K562 (cell line): ENCODE data around the gene SNPH. TPM values are rescaled to one million over a fixed set of nuclear protein-coding genes. Genes with fewer than 3 reads are reported as not detected.

ENCODE experiments used
- ATAC-seq: fragments of 200-7000 bp; cut with Tn5 transposase; 3 replicates; pipeline ENCODE4 v1.9.1; 2020; ENCODE audit warnings: moderate library complexity
- BruUV-seq: library from RNA; stranded (reverse); fragments of 400-500 nt; replicated peaks from 2 replicates; lab custom pipeline; 2021; lab: Mats Ljungman, UMichigan
- CTCF ChIA-PET: fragments of 300-600 bp; formaldehyde crosslinking; extraction: SDS; loops from one replicate; lab custom pipeline; 2021; ENCODE audit warnings: low intra/inter-chr PET ratio; lab: Yijun Ruan, JAX
- POLR2A ChIA-PET: fragments of 300-600, 350-650 bp; sonication (Branson Sonifier 250); formaldehyde crosslinking; extraction: SDS; loops from one replicate; lab custom pipeline; 2021; ENCODE audit warnings: antibody characterized with exemption, inconsistent platforms; lab: Yijun Ruan, JAX
- DNase-seq, 4 experiments: peaks; one replicate each; pipeline versions ENCODE4 v3.0.0 to v3.0.0-alpha.2; 2011 to 2018; ENCODE audit warnings: low spot score in 3 of 4, mixed read lengths in 3 of 4; ENCODE audit errors: extremely low read depth in 1 of 4
- FAIRE-seq: peaks from 2 replicates; lab custom pipeline; 2011; peaks lifted over from hg19 to GRCh38; lab: Jason Lieb, UNC
- H2AFZ ChIP-seq: 2 replicates; pipeline ENCODE4 v1.6.0; 2011; ENCODE audit warnings: low read depth, low read length, control low read depth, inconsistent platforms
- H3K27ac ChIP-seq: fragments of 200-600 bp; 3 replicates; pipeline ENCODE4 v1.8.0; 2011; ENCODE audit warnings: low read depth, mild to moderate bottlenecking, control low read depth, inconsistent platforms, low read length, moderate library complexity, mixed read lengths; ENCODE audit errors: extremely low read depth
- H3K27me3 ChIP-seq, 2 experiments: fragments of 300-600 bp in 1 of 2; 2 replicates in 1 of 2; 3 replicates in 1 of 2; pipeline versions ENCODE4 v1.6.0 to v1.8.0; 2011; ENCODE audit warnings: inconsistent platforms in 2 of 2, low read length in 2 of 2, mild to moderate bottlenecking in 1 of 2, mixed read lengths in 1 of 2, moderate library complexity in 1 of 2; ENCODE audit not compliant: control insufficient read depth in 2 of 2, insufficient read depth in 2 of 2
- H3K36me3 ChIP-seq: fragments of 300-600 bp; 3 replicates; pipeline ENCODE4 v1.8.0; 2011; ENCODE audit warnings: mild to moderate bottlenecking, low read length, inconsistent platforms; ENCODE audit not compliant: control insufficient read depth, insufficient read depth
- H3K4me1 ChIP-seq, 2 experiments: fragments of 200-600 bp in 1 of 2; replicated peaks in 1 of 2; 2 replicates in 1 of 2; 3 replicates in 1 of 2; pipeline versions ENCODE4 v1.5.1 to v1.8.0; 2011; ENCODE audit warnings: inconsistent platforms in 2 of 2, low read length in 2 of 2, mild to moderate bottlenecking in 1 of 2, mixed read lengths in 1 of 2, moderate library complexity in 1 of 2; ENCODE audit not compliant: control insufficient read depth in 2 of 2, insufficient read depth in 2 of 2
- H3K4me2 ChIP-seq: 2 replicates; pipeline ENCODE4 v1.6.1; 2011; ENCODE audit warnings: low read length, control low read depth, inconsistent platforms, mixed read lengths; ENCODE audit not compliant: insufficient read depth
- H3K4me3 ChIP-seq: fragments of 200-600 bp; sonication (generic), shearing (Covaris generic); 2 replicates; pipeline ENCODE4 v1.5.1; 2016; ENCODE audit warnings: control low read depth, inconsistent platforms
- H3K79me2 ChIP-seq: fragments of 200-600 bp; 3 replicates; pipeline ENCODE4 v1.8.0; 2011; ENCODE audit warnings: low read length, inconsistent platforms; ENCODE audit not compliant: control insufficient read depth, insufficient read depth
- H3K9ac ChIP-seq, 2 experiments: 2 replicates each; pipeline versions ENCODE4 v1.6.0 to v1.6.1; 2011; ENCODE audit warnings: low read depth in 2 of 2, low read length in 2 of 2, control low read depth in 1 of 2, inconsistent platforms in 1 of 2, mild to moderate bottlenecking in 1 of 2, mixed read lengths in 1 of 2; ENCODE audit not compliant: insufficient read depth in 1 of 2
- H3K9me1 ChIP-seq: one replicate; pipeline ENCODE4 v1.6.0; 2011; ENCODE audit warnings: inconsistent platforms, mild to moderate bottlenecking, low read length, moderate library complexity; ENCODE audit not compliant: control insufficient read depth, insufficient read depth
- H3K9me3 ChIP-seq: replicated peaks from 2 replicates; pipeline ENCODE4 v1.5.1; 2011; ENCODE audit warnings: low read depth, low read length, inconsistent platforms; ENCODE audit not compliant: control insufficient read depth, insufficient read depth
- H4K20me1 ChIP-seq: replicated peaks from 2 replicates; pipeline ENCODE4 v1.6.1; 2011; ENCODE audit warnings: low read length, inconsistent platforms, mixed read lengths; ENCODE audit not compliant: control insufficient read depth, insufficient read depth
- CAMTA2 ChIP-seq: fragments of 250-450 bp; sonication (Bioruptor Pico); conservative IDR thresholded peaks from 2 replicates; pipeline ENCODE4 v1.5.1; 2022
- CREB1 ChIP-seq, 2 experiments: sonication (generic) in 1 of 2; formaldehyde crosslinking in 1 of 2; IDR thresholded peaks; 2 replicates each; pipeline versions ENCODE4 v1.6.1 to v1.8.0; 2012 to 2022; ENCODE audit warnings: inconsistent platforms in 1 of 2, mild to moderate bottlenecking in 1 of 2, missing genetic modification reagents in 1 of 2, moderate library complexity in 1 of 2
- GTF2F1 ChIP-seq: IDR thresholded peaks from 2 replicates; pipeline ENCODE4 v1.6.1; 2011; ENCODE audit warnings: low read depth, low read length, improper control_type of control experiment
- L3MBTL2 ChIP-seq: fragments of 450-650 bp; IDR thresholded peaks from 2 replicates; pipeline ENCODE4 v1.6.1; 2016; ENCODE audit warnings: mild to moderate bottlenecking, moderate library complexity
- SP1 ChIP-seq: sonication (generic); formaldehyde crosslinking; IDR thresholded peaks from 2 replicates; pipeline ENCODE4 v1.8.1; 2022; ENCODE audit warnings: mild to moderate bottlenecking, missing genetic modification reagents
- TFAP4 ChIP-seq: sonication (generic); formaldehyde crosslinking; IDR thresholded peaks from 2 replicates; pipeline ENCODE4 v1.8.0; 2022; ENCODE audit warnings: missing genetic modification reagents, mild to moderate bottlenecking, moderate library complexity, borderline replicate concordance
- ZBTB11 ChIP-seq, 3 experiments: fragments of 200-800 bp in 1 of 3; fragments of 250-450 bp in 1 of 3; fragments of 450-650 bp in 1 of 3; sonication (Bioruptor Pico) in 1 of 3; sonication (Bioruptor generic) in 1 of 3; formaldehyde crosslinking in 1 of 3; IDR thresholded peaks; 2 replicates each; pipeline versions ENCODE4 v1.6.1 to v1.8.0; 2016 to 2022; ENCODE audit warnings: mild to moderate bottlenecking in 2 of 3, missing genetic modification characterization in 2 of 3, missing compliant biosample characterization in 1 of 3, moderate library complexity in 1 of 3
- ZBTB7A ChIP-seq: IDR thresholded peaks from 2 replicates; pipeline ENCODE4 v1.6.1; 2011; ENCODE audit warnings: low read depth, mild to moderate bottlenecking, low read length, moderate library complexity, borderline replicate concordance; ENCODE audit not compliant: control insufficient read depth
- ZEB2 ChIP-seq: fragments of 450-650 bp; IDR thresholded peaks from 2 replicates; pipeline ENCODE4 v1.6.1; 2016
- ZNF197 ChIP-seq: fragments of 200-800 bp; sonication (Bioruptor generic); IDR thresholded peaks from 2 replicates; pipeline ENCODE4 v1.6.1; 2016; ENCODE audit warnings: low read depth, missing genetic modification characterization, missing compliant biosample characterization
- WGBS: fragments of 100-300 bp; shearing (Covaris generic); methylation state at CpG from one replicate; pipeline ENCODE4 v1.1.6; 2016; ENCODE audit warnings: low coverage, mixed read lengths; ENCODE audit not compliant: insufficient coverage; ENCODE audit errors: missing lambda C conversion rate; 5-methylcytosine and 5-hydroxymethylcytosine counted together
- in situ Hi-C: fragments of 300-500 bp; cut with MboI; formaldehyde crosslinking; loops from 4 replicates; pipeline ENCODE4 v1.15.0; 2018; ENCODE audit warnings: inconsistent platforms, mixed read lengths
- intact Hi-C: fragments of 100-400 bp; cut with micrococcal nuclease; formaldehyde crosslinking; loops from 2 replicates; pipeline ENCODE4 v1.14.2; 2022
- polyA plus RNA-seq, 8 experiments: library from polyadenylated mRNA; depleted of rRNA in 4 of 8; stranded (reverse) in 5 of 8; unstranded in 3 of 8; fragments of >200 nt; fragmentation: Nextera tagmentation in 2 of 8; fragmentation: Illumina TruSeq in 1 of 8; extraction: Ambion mirVana in 2 of 8; extraction: Trizol in 1 of 8; gene quantifications; 2 replicates each; pipeline versions ENCODE4 v1.2.1 to v1.2.3, GENCODE V29; 2011 to 2014; ENCODE audit warnings: inconsistent platforms in 1 of 8, missing spikeins in 1 of 8
- total RNA-seq, 7 experiments: library from RNA; depleted of rRNA in 6 of 7; stranded (reverse); fragments of >200 nt in 6 of 7; fragmentation: Illumina TruSeq in 2 of 7; extraction: Trizol in 2 of 7; gene quantifications; 2 replicates each; pipeline versions ENCODE4 v1.2.1 to v1.2.3, GENCODE V29; 2011 to 2021; ENCODE audit warnings: low replicate concordance in 1 of 7
- TF ChIP-seq, protein P1 (sequence below): fragments of 450-650 bp; IDR thresholded peaks from 2 replicates; pipeline ENCODE4 v1.6.1; 2018; ENCODE audit not compliant: partially characterized antibody

The SNPH gene
- total and polyA plus RNA-seq, 9 of the 15 experiments (the other 6 are each of a cell fraction or from before 2014, with no cell fraction given) = 0.03 to 4.2 (median 1.4) TPM

DNA sequence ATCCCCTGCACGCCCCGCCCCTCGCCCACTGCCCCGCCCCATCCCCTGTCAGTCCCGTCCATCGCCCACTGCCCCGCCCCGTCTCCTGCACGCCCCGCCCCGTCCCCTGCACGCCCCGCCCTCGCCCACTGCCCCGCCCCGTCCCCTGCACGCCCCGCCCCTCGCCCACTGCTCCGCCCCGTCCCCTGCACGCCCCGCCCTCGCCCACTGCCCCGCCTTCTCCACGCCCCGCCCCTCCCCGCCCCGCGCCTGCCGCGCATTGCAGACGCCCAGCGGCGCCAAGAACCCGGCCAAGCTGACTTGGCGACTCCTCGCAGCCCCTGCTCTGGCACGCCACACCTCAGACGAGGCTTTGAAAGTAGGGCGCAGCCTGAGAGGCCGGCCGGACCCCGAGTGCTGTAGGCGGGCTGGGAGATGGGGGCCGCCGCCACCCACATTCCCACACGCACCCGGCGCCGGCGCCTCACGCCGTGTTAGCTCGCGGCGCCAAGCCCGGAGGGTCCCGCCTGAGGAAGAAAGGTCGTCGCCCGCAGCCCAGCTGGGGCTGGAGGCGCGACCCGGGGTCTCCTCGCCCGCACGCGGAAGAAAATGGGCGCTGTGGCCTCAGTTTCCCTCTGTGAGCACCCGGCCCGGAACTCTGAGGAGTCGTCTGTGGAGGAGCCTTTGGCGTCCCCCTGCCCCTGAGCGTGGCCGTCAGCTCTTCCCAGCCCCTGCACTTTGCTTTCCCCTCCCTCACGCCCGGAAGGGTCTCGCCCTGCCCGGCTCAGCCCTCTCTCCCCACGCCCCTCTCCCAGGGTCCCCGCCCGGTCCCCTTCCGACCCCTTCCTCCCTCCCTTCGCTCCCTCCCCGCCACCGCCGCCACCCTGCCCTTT lies 40.1 kb upstream of the SNPH start, which contains the start of gene RAD21L1:
Gene RAD21L1 (plus strand): TSS at position 262 of the 872 bp plus-strand sequence. CDS start 2,410 bp downstream, outside the sequence.
- POLR2A ChIA-PET = interaction anchor here (0.6 to 0.7 kb wide), 2 partner anchors 101 to 896 kb away, joined by 3 read pairs; no protein-coding TSS in a partner anchor
- TF ChIP-seq L3MBTL2 = peak; percentile 48; the same call in 1 of the 2 replicates
- TF ChIP-seq CAMTA2 (CRISPR knock-in tag) = no peak
- TF ChIP-seq, protein P1, sequence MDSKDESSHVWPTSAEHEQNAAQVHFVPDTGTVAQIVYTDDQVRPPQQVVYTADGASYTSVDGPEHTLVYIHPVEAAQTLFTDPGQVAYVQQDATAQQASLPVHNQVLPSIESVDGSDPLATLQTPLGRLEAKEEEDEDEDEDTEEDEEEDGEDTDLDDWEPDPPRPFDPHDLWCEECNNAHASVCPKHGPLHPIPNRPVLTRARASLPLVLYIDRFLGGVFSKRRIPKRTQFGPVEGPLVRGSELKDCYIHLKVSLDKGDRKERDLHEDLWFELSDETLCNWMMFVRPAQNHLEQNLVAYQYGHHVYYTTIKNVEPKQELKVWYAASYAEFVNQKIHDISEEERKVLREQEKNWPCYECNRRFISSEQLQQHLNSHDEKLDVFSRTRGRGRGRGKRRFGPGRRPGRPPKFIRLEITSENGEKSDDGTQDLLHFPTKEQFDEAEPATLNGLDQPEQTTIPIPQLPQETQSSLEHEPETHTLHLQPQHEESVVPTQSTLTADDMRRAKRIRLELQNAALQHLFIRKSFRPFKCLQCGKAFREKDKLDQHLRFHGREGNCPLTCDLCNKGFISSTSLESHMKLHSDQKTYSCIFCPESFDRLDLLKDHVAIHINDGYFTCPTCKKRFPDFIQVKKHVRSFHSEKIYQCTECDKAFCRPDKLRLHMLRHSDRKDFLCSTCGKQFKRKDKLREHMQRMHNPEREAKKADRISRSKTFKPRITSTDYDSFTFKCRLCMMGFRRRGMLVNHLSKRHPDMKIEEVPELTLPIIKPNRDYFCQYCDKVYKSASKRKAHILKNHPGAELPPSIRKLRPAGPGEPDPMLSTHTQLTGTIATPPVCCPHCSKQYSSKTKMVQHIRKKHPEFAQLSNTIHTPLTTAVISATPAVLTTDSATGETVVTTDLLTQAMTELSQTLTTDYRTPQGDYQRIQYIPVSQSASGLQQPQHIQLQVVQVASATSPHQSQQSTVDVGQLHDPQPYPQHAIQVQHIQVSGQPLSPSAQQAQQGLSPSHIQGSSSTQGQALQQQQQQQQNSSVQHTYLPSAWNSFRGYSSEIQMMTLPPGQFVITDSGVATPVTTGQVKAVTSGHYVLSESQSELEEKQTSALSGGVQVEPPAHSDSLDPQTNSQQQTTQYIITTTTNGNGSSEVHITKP = peak; percentile 73
- no peak for TF ChIP-seq ZEB2
- 0 out of 2 replicates have a peak, but pooled peaks have one; percentile 32 for TF ChIP-seq SP1 (CRISPR knock-in tag)
- TF ChIP-seq CREB1 (IDR thresholded peaks at IDR 0.05) = peak; percentile 31; the same call in 1 of the 2 replicates
- TF ChIP-seq CREB1 (CRISPR knock-in tag; IDR thresholded peaks at IDR 0.05) = no peak
- no peak for TF ChIP-seq GTF2F1
- TF ChIP-seq TFAP4 (CRISPR knock-in tag) = peak; percentile 23; the same call in 1 of the 2 replicates
- no peak for TF ChIP-seq ZNF197 (CRISPR knock-in tag)
- TF ChIP-seq ZBTB7A = peak; percentile 66; the same call in 1 of the 2 replicates
- peak in 1 of 3 experiments; percentile 41; a peak in 1 of 6 replicates for TF ChIP-seq ZBTB11 (CRISPR knock-in tag; IDR thresholded peaks at IDR 0.05)

More for the DNA sequence above, 40.1 kb upstream of the SNPH start, which contains the start of gene RAD21L1:
- no peaks in the 10 kb centered on the region for H3K36me3 ChIP-seq
- WGBS = 0% methylated on average over 8 of the region's 88 CpGs
- DNase-seq (peak in 3 of 4 experiments; percentile 64 to 98 (median 97)), ATAC-seq (peak; percentile 87), FAIRE-seq (no peak)
- CTCF ChIA-PET = interaction anchor here (0.7 to 1.2 kb wide), 2 partner anchors 274 to 277 kb away, joined by 3 read pairs; no protein-coding TSS in a partner anchor
- H3K79me2 ChIP-seq = peaks cover 3% of the 10 kb centered on the region; the same call in 1 of the 3 replicates
- no peaks in the 10 kb centered on the region for H3K9me3 ChIP-seq
- H3K27me3 ChIP-seq = no peaks in the 10 kb centered on the region
- peak within 1 kb of the TSS; percentile 77 for H2AFZ ChIP-seq
- no peaks in the 10 kb centered on the region for H4K20me1 ChIP-seq
- H3K4me2 ChIP-seq = peak within 1 kb of the TSS; percentile 86
- H3K9ac ChIP-seq = peak within 1 kb of the TSS; percentile 82 to 97
- peak within 1 kb of the TSS; percentile 79 for H3K27ac ChIP-seq
- H3K9me1 ChIP-seq = no peaks in the 10 kb centered on the region
- intact Hi-C loops = no loop called here
- BruUV-seq = no TSS peak
- peak within 1 kb of the TSS; percentile 83 for H3K4me3 ChIP-seq
- peaks cover 0 to 18% of the 10 kb centered on the region in 2 experiments; a peak in 4 of 5 replicates for H3K4me1 ChIP-seq
- in situ Hi-C loops = no loop called here
